ENCODE data around the gene RAB30. TPM values are rescaled to one million over a fixed set of nuclear protein-coding genes. Genes with fewer than 3 reads are reported as not detected.

RAB30 gene
- total RNA-seq, 2 experiments from 2014 or later = 76.2 to 79.2 TPM

- peaks cover 34% of the 10 kb centered on the region for H3K4me1 Mint-ChIP-seq (ENCODE audit: low read depth)
- TF ChIP-seq CTCF (IDR thresholded peaks at IDR 0.05) = no peak
- H3K4me3 Mint-ChIP-seq = no peak overlapping the region
- H3K9me3 Mint-ChIP-seq = no peaks in the 10 kb centered on the region
- no peaks in the 10 kb centered on the region for H3K27me3 Mint-ChIP-seq
- H3K4me1 ChIP-seq (ENCODE audit: insufficient read depth, low read length) = peaks cover 13% of the 10 kb centered on the region
- H3K27me3 ChIP-seq (ENCODE audit: control insufficient read depth in 1 of 2, insufficient read depth in 2 of 2, low read length in 2 of 2) = no peaks in the 10 kb centered on the region
- peaks cover 42% of the 10 kb centered on the region for H3K36me3 Mint-ChIP-seq (ENCODE audit: low read depth)
- H3K4me3 ChIP-seq (ENCODE audit: low read length) = no peak overlapping the region
- no peak for ATAC-seq (ENCODE audit: poor library complexity)
- H3K36me3 ChIP-seq (ENCODE audit: insufficient read depth, low read length) = no peaks in the 10 kb centered on the region
- H3K9me3 ChIP-seq (ENCODE audit: control insufficient read depth in 1 of 2, insufficient read depth in 1 of 2, low read length in 2 of 2) = no peaks in the 10 kb centered on the region
- DNase-seq = no peak
- POLR2A ChIA-PET = interaction anchor here (0.6 to 1.3 kb wide), 2 partner anchors 16 to 52 kb away, joined by 3 to 4 read pairs; partner anchors contain the start of gene RAB30
- H3K27ac ChIP-seq (ENCODE audit: low read depth in 1 of 2, low read length in 2 of 2) = no peak overlapping the region
- intact Hi-C loops (cut with DNase I, micrococcal nuclease) = no loop called here
- no peak overlapping the region for H3K27ac Mint-ChIP-seq
- CTCF ChIA-PET = interaction anchor here (0.6 kb wide), 1 partner anchor 168 kb away, joined by 3 read pairs; no protein-coding TSS in a partner anchor
Measured at GRCh38 chr11:83056204-83056603, 15.5 kb downstream of the RAB30 start.

- Mint-ChIP-seq H3K27ac (no peak overlapping the region), H3K9me3 (no peaks in the 10 kb centered on the region), H3K4me1 (ENCODE audit: low read depth) (peaks cover 29% of the 10 kb centered on the region), H3K36me3 (ENCODE audit: low read depth) (peaks cover 53% of the 10 kb centered on the region), H3K27me3 (no peaks in the 10 kb centered on the region), H3K4me3 (no peak overlapping the region)
- Histone ChIP-seq H3K9me3 (ENCODE audit: control insufficient read depth in 1 of 2, insufficient read depth in 1 of 2, low read length in 2 of 2) (no peaks in the 10 kb centered on the region), H3K27ac (ENCODE audit: low read depth in 1 of 2, low read length in 2 of 2) (no peak overlapping the region), H3K27me3 (ENCODE audit: control insufficient read depth in 1 of 2, insufficient read depth in 2 of 2, low read length in 2 of 2) (no peaks in the 10 kb centered on the region), H3K36me3 (ENCODE audit: insufficient read depth, low read length) (no peaks in the 10 kb centered on the region), H3K4me3 (ENCODE audit: low read length) (no peak overlapping the region), H3K4me1 (ENCODE audit: insufficient read depth, low read length) (peaks cover 13% of the 10 kb centered on the region)
- intact Hi-C loops (cut with DNase I, micrococcal nuclease) = no loop called here
- TF ChIP-seq CTCF (IDR thresholded peaks at IDR 0.05) = no peak
- POLR2A ChIA-PET = interaction anchor here (0.6 kb wide), 1 partner anchor 62 kb away, joined by 4 read pairs; no protein-coding TSS in a partner anchor
- CTCF ChIA-PET = no interaction called here
- ATAC-seq (ENCODE audit: poor library complexity) (no peak), DNase-seq (no peak)
Measured at GRCh38 chr11:83054904-83055380, 16.8 kb downstream of the RAB30 start.

GRCh38 chr11:83054001-83054400 is 17.7 kb downstream of the RAB30 start:
- intact Hi-C loops (cut with DNase I, micrococcal nuclease) = no loop called here
- no peak overlapping the region for H3K4me3 ChIP-seq (ENCODE audit: low read length)
- Mint-ChIP-seq H3K27me3 (no peaks in the 10 kb centered on the region), H3K4me1 (ENCODE audit: low read depth) (peaks cover 29% of the 10 kb centered on the region), H3K4me3 (no peak overlapping the region), H3K27ac (no peak overlapping the region), H3K9me3 (no peaks in the 10 kb centered on the region), H3K36me3 (ENCODE audit: low read depth) (peaks cover 53% of the 10 kb centered on the region)
- no peaks in the 10 kb centered on the region for H3K36me3 ChIP-seq (ENCODE audit: insufficient read depth, low read length)
- H3K27ac ChIP-seq (ENCODE audit: low read depth in 1 of 2, low read length in 2 of 2) = no peak overlapping the region
- DNase-seq (peak in 1 of 14 experiments; percentile 16), ATAC-seq (ENCODE audit: poor library complexity) (no peak)
- POLR2A ChIA-PET = no interaction called here
- TF ChIP-seq CTCF (IDR thresholded peaks at IDR 0.05) = no peak
- H3K9me3 ChIP-seq (ENCODE audit: control insufficient read depth in 1 of 2, insufficient read depth in 1 of 2, low read length in 2 of 2) = no peaks in the 10 kb centered on the region
- peaks cover 13% of the 10 kb centered on the region for H3K4me1 ChIP-seq (ENCODE audit: insufficient read depth, low read length)
- H3K27me3 ChIP-seq (ENCODE audit: control insufficient read depth in 1 of 2, insufficient read depth in 2 of 2, low read length in 2 of 2) = no peaks in the 10 kb centered on the region
- CTCF ChIA-PET = no interaction called here
